ENCODE results near the gene HSD3B1.

HSD3B1 gene

GRCh38 chr1:119488216-119488615 is 18.8 kb upstream of the HSD3B1 start:
- DNase-seq (ENCODE audit: low read depth), result no peak
- TF ChIP-seq CTCF (IDR thresholded peaks at IDR 0.05; ENCODE audit: control insufficient read depth, extremely low read depth, insufficient read depth), result no peak
- no peak overlapping the region for H3K4me3 ChIP-seq (ENCODE audit: low read depth, low read length)

- H3K4me3 ChIP-seq (ENCODE audit: low read depth, low read length), result no peak overlapping the region
- no peak for DNase-seq (ENCODE audit: low read depth)
- TF ChIP-seq CTCF (IDR thresholded peaks at IDR 0.05; ENCODE audit: control insufficient read depth, extremely low read depth, insufficient read depth), result no peak
Observed at GRCh38 chr1:119489201-119489600, 17.8 kb upstream of the HSD3B1 start.

DNA sequence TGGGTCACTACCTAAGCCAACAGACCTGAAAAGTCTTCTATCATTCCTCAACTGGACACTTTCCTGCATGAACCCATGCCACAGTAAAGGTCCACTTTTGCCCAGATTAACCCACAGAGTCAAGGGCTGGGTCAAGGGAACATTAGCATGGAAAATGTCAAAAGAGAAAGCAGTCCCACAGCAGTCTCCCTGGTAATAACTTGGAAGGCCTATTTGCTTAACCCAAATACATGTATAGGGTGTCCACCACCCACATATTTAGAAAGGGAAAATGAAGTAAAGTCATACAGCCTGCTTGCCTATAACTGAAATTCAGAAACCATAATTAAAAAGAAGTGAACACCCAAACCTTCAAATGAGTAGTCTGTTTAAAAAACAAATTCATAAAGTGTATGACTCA is 16.1 kb upstream of the HSD3B1 start:
- no peak overlapping the region for H3K4me3 ChIP-seq (ENCODE audit: low read depth, low read length)
- DNase-seq (ENCODE audit: low read depth), result no peak
- no peak for TF ChIP-seq CTCF (IDR thresholded peaks at IDR 0.05; ENCODE audit: control insufficient read depth, extremely low read depth, insufficient read depth)

DNA sequence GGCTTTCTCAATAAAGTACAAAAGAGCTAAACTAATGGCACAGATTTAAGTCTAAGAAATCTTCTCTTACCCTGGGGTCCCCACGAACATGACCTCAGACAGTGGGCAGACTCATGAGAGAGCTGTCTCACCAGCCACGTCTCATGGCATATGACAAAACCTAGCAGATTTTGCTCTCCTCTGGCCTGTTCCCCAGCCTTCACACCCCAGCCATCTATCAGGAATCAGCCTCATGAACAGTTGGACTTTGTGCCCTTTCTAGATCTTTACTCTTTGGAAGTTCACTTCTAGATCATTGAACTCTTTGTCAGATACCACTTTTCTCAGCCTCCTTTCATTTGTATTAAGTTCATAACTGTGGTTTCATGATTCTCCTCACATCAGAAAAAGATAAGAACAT is 14.2 kb upstream of the HSD3B1 start:
- no peak overlapping the region for H3K4me3 ChIP-seq (ENCODE audit: low read depth, low read length)
- TF ChIP-seq CTCF (IDR thresholded peaks at IDR 0.05; ENCODE audit: control insufficient read depth, extremely low read depth, insufficient read depth), result no peak
- DNase-seq (ENCODE audit: low read depth), result no peak

DNA sequence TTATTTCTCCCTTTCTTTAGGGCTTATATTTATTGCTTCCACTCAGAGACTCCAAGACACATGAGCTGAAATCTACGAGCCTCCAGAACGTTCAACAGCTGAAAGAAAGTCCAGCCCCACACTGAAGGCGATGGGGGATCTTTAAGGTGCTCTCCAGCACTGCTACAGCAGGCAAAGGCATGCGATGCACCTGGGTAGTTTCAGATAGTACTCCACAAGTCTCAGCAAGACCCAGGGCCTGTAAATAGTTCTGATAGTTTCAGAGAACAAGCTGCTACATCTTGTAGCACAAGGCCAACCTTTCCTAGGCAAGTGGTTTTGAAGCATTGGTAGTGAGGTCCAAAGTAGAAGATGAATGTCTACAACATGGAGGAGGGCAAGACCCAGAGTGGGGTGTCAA is 2.2 kb upstream of the HSD3B1 start:
- no peak for TF ChIP-seq CTCF (IDR thresholded peaks at IDR 0.05; ENCODE audit: control insufficient read depth, extremely low read depth, insufficient read depth)
- no peak for DNase-seq (ENCODE audit: low read depth)

DNA sequence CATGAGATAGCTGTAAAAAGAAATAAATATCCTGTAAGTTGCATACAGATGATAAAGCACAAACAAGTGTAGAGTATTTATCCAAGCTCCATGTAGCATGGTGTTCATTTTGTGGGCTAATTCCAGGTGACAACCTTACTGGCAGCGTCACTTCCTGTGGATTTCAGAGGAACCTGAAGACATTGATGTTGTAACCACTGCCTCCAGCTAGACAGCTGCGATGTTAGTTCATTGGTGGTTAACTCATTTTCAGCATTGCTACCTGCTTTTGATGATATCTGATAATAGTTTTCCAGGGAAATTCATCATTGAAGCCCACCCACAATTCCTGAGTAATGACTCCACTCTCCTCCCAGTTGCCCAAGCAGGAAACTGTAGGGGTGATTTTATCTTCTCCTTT is 3.0 kb downstream of the HSD3B1 start:
- no peak for DNase-seq (ENCODE audit: low read depth)

More for the DNA sequence above, 2.2 kb upstream of the HSD3B1 start:
- H3K4me3 ChIP-seq (ENCODE audit: low read depth, low read length), result no peak overlapping the region

More for the DNA sequence above, 3.0 kb downstream of the HSD3B1 start:
- no peak for TF ChIP-seq CTCF (IDR thresholded peaks at IDR 0.05; ENCODE audit: control insufficient read depth, extremely low read depth, insufficient read depth)
- H3K4me3 ChIP-seq (ENCODE audit: low read depth, low read length), result no peak overlapping the region
